Fibroblast of skin of left biceps (primary cell): Measurements from ENCODE around the gene NBEAL1.
"Not testable (repeated sequence)": the region's sequence is repeated elsewhere in the genome, so short reads cannot be mapped to it uniquely, and the experiment has no call there.

Experiments used
- DNase-seq, 2 experiments: peaks; one replicate each; pipeline ENCODE4 v3.0.0-alpha.2; 2013; ENCODE audit warnings: low read depth in 2 of 2

NBEAL1 gene

DNA sequence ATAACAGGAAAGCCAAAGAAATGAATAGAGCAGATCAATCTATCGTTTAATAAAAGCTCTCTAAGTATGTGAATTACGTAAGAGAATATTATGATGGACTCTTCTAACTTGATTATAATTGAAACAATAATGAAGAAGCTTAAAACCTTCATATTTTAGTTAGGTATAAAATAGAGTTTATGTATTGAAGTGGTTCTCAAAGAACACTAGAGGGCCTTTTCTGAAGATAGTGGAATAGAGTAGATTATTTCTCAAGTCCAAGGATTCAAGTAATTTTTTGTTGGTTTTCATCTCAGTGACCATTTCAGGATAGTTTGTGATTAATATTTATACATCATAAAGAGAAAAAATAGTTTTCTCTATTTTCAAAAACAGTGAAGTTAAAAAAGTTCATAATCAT lies 97.7 kb downstream of the NBEAL1 start:
- no peak for DNase-seq

DNA sequence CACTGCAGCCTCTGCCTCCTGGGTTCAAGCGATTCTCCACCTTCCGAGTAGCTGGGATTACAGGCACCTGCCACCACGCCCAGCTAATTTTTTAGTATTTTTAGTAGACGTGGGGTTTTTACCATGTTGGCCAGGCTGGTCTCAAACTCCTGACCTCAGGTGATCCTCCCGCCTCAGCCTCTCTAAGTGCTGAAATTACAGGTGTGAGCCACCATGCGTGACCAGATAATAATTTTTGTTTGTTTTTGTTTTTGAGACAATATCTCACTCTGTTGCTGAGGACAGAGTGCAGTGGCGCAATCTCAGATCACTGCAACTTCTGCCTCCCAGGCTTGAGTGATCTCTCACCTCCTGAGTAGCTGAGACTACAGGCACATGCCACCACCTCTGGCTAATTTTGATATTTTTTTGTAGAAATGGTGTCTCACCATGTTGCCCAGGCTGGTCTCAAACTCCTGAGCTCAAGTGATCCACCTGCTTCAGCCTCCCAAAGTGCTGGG lies 100.6 kb downstream of the NBEAL1 start:
- DNase-seq = not testable (repeated sequence)

GRCh38 chr2:203122317-203122986 lies 107.8 kb downstream of the NBEAL1 start:
- no peak for DNase-seq

- peak; percentile 8 to 23 for DNase-seq
These were observed 112.3 kb downstream of the NBEAL1 start for GRCh38 chr2:203126996-203127395.

DNA sequence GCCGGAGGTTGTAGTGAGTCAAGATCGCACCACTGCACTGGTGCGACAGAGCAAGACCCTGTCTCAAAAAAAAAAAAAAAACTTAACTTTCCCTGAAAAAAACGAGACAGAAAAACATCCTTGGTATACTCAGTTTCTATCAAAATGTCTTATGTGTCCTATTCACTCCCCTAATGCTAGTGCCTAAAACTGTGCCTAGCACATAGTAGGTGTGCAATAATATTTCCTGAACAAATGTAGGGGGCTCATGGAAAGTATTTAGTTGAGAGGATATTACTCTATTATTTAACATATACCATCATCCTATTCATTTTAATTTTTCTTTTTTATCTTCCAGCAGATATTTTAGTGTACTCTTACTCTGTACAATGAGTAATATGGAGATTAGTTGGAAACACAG lies 120.4 kb downstream of the NBEAL1 start:
- no peak for DNase-seq

DNA sequence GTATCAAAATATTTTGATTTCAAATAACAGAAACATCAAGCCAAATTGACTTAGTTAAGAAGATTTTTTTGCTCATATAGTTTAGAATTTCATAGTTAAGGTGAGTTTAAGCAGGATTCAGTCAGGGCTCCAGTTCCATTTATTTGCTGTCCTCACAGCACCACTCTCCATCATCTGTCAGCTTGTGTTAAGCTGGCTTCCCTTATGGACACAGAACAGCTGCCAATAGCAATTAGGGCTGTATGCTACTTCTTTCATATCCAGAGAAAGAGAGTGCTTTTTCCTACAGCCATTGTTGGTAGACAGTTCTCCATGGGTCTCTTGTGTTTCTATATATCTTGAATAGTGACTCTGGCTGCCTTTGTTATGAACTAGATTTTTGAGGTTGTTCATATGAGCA lies 128.7 kb downstream of the NBEAL1 start:
- no peak for DNase-seq

- no peak for DNase-seq
These were observed 134.5 kb downstream of the NBEAL1 start for GRCh38 chr2:203149194-203149593.

GRCh38 chr2:203155406-203155805 lies 140.7 kb downstream of the NBEAL1 start:
- DNase-seq = no peak

DNA sequence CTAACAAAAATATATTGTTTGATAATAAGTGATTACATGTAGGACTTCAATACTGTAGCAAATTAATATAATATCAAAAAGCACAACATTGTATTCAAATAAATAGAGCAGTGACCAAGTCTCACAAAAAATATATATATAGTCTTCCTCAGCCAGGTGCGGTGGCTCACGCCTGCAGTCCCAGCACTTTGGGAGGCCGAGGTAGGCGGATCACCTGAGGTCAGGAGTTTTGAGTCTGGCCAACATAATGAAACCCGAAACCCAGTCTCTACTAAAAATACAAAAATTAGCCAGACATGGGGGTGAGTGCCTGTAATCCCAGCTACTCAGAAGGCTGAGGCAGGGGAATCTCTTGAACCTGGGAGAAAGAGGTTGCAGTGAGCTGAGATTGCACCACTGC lies 148.0 kb downstream of the NBEAL1 start:
- not testable (repeated sequence) for DNase-seq

- no peak for DNase-seq
These were observed 149.7 kb downstream of the NBEAL1 start for GRCh38 chr2:203164311-203164935.

DNA sequence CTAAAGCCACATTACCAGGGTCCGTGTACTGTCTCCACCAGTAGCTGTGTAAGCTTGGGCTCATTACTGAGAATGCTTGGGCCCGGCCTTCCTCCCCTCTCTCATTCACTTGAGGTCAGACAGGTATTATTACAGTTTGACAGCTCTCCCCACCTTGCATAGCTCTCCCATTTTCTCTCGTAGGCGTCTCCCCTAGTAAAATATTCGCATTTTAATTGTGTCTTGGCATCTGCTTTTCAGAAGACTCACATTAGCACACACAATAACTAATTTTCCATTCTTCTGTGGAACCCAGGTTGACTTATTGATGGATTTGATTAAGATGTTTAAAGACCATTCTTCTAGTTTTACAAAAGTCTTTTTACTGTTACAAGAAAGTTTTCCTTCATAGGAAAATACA lies 153.1 kb downstream of the NBEAL1 start:
- no peak for DNase-seq

DNA sequence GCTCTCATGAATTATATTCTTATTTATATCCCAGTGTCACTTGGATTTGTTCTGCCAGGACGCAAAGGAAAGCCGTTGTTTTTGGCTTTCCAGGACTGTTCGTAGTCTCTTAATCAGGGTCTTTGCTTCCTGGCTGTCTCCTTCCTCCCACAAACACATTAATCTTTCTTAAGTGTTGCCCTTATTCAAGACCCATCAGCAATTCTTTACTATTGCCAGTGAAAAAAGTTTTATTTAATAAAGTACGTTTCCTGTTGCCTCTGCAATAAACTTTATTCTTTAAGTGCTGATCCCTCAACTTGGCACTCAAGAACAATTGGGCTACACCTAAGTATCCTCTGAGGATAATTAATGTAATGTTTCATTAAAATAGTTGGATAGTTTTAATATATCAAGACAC lies 155.8 kb downstream of the NBEAL1 start:
- DNase-seq = no peak

DNA sequence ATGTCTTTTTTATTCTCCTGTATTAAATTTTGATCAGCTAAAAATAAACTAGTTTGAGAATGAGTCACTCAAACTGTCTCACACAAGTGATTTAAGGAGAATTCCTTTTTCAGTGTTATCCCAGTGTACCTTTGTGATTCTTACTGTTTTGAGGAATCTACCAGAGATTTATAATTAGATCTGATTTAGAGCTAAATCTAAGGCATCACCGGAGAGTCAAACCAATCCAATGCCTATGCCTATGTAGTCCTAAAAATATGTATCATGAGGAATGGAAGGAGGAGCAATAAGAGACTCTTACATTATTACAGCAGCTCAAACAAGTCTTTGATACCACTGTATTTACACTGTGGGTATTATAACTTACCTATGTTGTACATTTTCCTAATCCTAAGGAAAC lies 160.7 kb downstream of the NBEAL1 start:
- DNase-seq = no peak

GRCh38 chr2:203177361-203177760 lies 162.7 kb downstream of the NBEAL1 start:
- no peak for DNase-seq

DNA sequence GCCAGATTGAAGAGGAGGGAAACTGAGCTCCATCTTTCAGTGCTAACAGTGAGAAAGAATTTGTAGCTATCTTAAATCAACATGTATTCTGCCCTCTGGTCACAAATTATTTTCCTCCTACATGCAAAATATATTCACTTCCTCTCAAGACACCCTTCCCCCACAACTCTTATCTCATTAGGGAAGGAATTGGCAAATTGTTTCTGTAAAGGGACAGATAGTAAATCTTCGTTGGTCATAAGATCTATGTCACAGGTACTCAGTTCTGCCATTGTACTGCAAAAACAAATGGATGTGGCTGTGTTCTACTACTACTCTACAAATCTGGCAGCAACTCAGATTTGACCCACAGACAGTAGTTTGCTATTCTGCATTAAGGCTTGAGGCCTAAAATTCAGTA lies 171.2 kb downstream of the NBEAL1 start:
- no peak for DNase-seq

GRCh38 chr2:203190547-203190946 lies 175.9 kb downstream of the NBEAL1 start:
- DNase-seq = not testable (repeated sequence)

DNA sequence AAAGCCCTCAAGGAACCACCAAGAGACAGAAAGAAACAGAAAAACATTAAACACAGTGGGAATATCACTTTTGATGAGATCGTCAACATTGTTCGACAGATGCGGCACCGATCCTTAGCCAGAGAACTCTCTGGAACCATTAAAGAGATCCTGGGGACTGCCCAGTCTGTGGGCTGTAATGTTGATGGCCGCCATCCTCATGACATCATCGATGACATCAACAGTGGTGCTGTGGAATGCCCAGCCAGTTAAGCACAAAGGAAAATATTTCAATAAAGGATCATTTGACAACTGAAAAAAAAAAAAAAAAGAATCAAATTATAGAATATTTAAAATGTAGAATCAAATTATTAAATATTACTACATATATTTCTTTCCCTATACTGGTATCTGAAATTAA lies 176.4 kb downstream of the NBEAL1 start:
- DNase-seq = not testable (repeated sequence)

DNA sequence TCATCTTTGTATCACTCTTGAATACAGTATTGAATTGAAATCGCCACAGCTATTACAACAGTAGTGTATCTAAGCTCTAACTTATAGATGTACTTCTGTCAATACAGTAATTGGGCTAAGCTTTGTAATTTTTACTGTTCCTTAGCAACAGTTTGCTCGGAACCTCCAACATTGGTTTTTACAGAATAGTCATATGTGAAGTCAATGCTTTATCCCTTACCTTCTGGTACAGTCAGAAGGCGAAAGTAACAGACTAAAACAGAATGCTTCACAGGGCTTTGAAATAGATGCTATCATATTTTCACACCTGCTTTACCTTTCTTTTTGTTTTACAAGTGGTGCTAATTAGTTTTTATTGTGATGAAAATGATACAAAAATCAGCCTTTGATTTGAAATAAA lies 177.3 kb downstream of the NBEAL1 start:
- DNase-seq = no peak

- no peak for DNase-seq
These were observed 180.8 kb downstream of the NBEAL1 start for GRCh38 chr2:203195331-203196036.

GRCh38 chr2:203200866-203201265 lies 186.2 kb downstream of the NBEAL1 start:
- DNase-seq = no peak

GRCh38 chr2:203201426-203201825 lies 186.8 kb downstream of the NBEAL1 start:
- DNase-seq = no peak

DNA sequence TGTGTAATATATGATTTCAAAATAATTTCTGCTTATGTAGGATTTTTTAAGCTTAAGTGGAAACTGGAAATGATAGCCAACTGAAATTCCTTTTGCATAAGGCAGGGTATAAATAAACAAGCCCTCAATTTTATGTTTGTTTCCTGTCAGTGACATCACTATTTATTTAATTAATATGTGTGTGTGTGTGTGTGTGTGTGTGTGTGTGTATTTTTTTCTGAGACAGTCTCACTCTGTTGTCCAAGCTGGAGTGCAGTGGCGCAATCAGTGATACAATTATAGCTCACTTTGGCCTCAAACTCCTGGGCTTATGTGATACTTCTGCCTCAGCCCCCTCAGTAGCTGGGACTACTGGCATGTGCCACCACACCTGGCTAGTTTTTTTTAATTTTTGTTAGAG lies 194.9 kb downstream of the NBEAL1 start:
- DNase-seq = no peak
